ENCODE measurements around the gene GNA12.

The GNA12 gene

GRCh38 chr7:2802101-2802500 is 42.0 kb downstream of the GNA12 start:
- no peak for ATAC-seq

GRCh38 chr7:2800931-2801688 is 43.0 kb downstream of the GNA12 start:
- ATAC-seq = no peak

- ATAC-seq = no peak
These were observed 43.7 kb downstream of the GNA12 start for GRCh38 chr7:2800220-2800930.

- ATAC-seq = no peak
These were observed 44.9 kb downstream of the GNA12 start for GRCh38 chr7:2799253-2799652.

GRCh38 chr7:2798669-2799068 is 45.4 kb downstream of the GNA12 start:
- ATAC-seq = no peak

- no peak for ATAC-seq
These were observed 47.5 kb downstream of the GNA12 start for GRCh38 chr7:2796358-2797352.

- no peak for ATAC-seq
These were observed 48.2 kb downstream of the GNA12 start for GRCh38 chr7:2795906-2796305.

- ATAC-seq = no peak
These were observed 49.1 kb downstream of the GNA12 start for GRCh38 chr7:2794836-2795636.

- ATAC-seq = no peak
These were observed 51.1 kb downstream of the GNA12 start for GRCh38 chr7:2792856-2793487.

GRCh38 chr7:2792235-2792634 is 51.9 kb downstream of the GNA12 start:
- ATAC-seq = no peak

GRCh38 chr7:2791390-2791789 is 52.7 kb downstream of the GNA12 start:
- no peak for ATAC-seq

GRCh38 chr7:2787251-2787951 is 56.7 kb downstream of the GNA12 start:
- ATAC-seq = no peak

- no peak for ATAC-seq
These were observed 57.4 kb downstream of the GNA12 start for GRCh38 chr7:2786607-2787116.

- peak; percentile 46 to 55 for ATAC-seq
These were observed 59.0 kb downstream of the GNA12 start for GRCh38 chr7:2785071-2785500.

- peak; percentile 77 to 85 for ATAC-seq
These were observed 61.5 kb downstream of the GNA12 start for GRCh38 chr7:2782565-2782964.

GRCh38 chr7:2782121-2782520 is 62.0 kb downstream of the GNA12 start:
- ATAC-seq = no peak

GRCh38 chr7:2781636-2782035 is 62.5 kb downstream of the GNA12 start:
- no peak for ATAC-seq

GRCh38 chr7:2779051-2779450 is 65.1 kb downstream of the GNA12 start:
- no peak for ATAC-seq

GRCh38 chr7:2777898-2778535 is 66.1 kb downstream of the GNA12 start:
- no peak for ATAC-seq

- no peak for ATAC-seq
These were observed 67.7 kb downstream of the GNA12 start for GRCh38 chr7:2776401-2776800.

Measured in activated CD4-positive, CD25-positive, alpha-beta regulatory T cell treated with anti-CD3 and anti-CD28 coated beads, Interleukin-2, amount 50 U/mL, for 24 hours (primary cell).